ENCODE measurements around the gene CTNNBL1.

The CTNNBL1 gene

DNA sequence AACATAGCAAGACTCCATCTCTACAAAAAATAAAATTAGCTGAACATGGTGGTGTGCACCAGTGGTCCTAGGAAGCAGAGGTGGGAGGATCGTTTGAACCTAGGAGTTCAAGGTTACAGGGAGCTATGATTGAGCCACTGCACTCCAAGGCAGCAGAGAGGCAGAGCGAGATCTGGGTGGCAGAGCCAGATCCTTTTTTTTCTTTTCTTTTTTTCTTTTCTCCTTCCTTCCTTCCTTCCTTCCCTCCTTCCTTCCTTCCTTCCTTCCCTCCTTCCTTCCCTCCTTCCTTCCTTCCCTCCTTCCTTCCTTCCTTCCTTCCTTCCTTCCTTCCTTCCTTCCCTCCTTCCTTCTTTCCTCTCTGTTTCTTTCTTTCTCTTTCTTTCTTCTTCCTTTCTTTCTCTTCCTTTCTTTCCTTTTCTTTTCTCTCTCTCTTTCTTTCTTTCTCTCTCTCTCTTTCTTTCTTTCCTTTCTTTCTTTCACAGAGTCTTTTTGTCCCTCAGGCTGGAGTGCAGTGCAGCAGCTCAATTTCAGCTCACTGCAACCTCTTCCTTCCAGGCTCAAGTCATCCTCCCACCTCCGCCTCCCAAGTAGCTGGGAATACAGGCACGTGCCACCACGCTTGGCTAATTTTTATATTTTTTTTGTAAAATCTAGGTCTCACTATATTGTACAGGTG is 199.9 kb downstream of the CTNNBL1 start:
- Histone ChIP-seq H3K4me1 (ENCODE audit: control insufficient read depth in 1 of 2, insufficient read depth in 2 of 2, low read length in 2 of 2) (peaks cover 0 to 2% of the 10 kb centered on the region in 2 experiments), H3K18ac (ENCODE audit: low read length) (no peak overlapping the region), H4K12ac (ENCODE audit: low read depth, low read length) (no peak overlapping the region), H3K27ac (ENCODE audit: low read depth, low read length) (no peak overlapping the region), H3K79me2 (ENCODE audit: control insufficient read depth, insufficient read depth, low read length, poor library complexity) (no peaks in the 10 kb centered on the region), H4K8ac (ENCODE audit: low read depth, low read length) (no peak overlapping the region), H3K9ac (ENCODE audit: low read length) (no peak overlapping the region), H2BK120ac (ENCODE audit: insufficient read depth, low read length, poor library complexity) (no peak overlapping the region), H2AFZ (ENCODE audit: insufficient read depth, low read length, poor library complexity) (no peak overlapping the region), H3K4me2 (ENCODE audit: low read length) (no peak overlapping the region), H3K79me1 (ENCODE audit: low read length) (no peaks in the 10 kb centered on the region), H3K4ac (ENCODE audit: low read depth, low read length) (no peak overlapping the region), H4K91ac (ENCODE audit: low read depth, low read length) (no peak overlapping the region), H3K23ac (ENCODE audit: low read length) (no peak overlapping the region), H3K9me3 (ENCODE audit: insufficient read depth, low read depth, low read length) (no peaks in the 10 kb centered on the region), H3K14ac (ENCODE audit: low read length) (no peak overlapping the region), H2AK5ac (ENCODE audit: low read length) (no peak overlapping the region), H3K27me3 (ENCODE audit: insufficient read depth, low read length) (no peaks in the 10 kb centered on the region), H3K36me3 (ENCODE audit: control insufficient read depth in 1 of 2, insufficient read depth in 2 of 2, low read length in 2 of 2) (no peaks in the 10 kb centered on the region), H3K4me3 (ENCODE audit: low read depth, low read length) (no peak overlapping the region), H2BK12ac (ENCODE audit: low read length) (no peak overlapping the region), H2BK5ac (ENCODE audit: low read depth, low read length, poor library complexity) (no peak overlapping the region)
- no CpG with 5 or more reads among the region's 5 CpGs for WGBS (ENCODE audit: extremely low coverage, insufficient coverage, insufficient read length)
- DNase-seq: no peak

DNA sequence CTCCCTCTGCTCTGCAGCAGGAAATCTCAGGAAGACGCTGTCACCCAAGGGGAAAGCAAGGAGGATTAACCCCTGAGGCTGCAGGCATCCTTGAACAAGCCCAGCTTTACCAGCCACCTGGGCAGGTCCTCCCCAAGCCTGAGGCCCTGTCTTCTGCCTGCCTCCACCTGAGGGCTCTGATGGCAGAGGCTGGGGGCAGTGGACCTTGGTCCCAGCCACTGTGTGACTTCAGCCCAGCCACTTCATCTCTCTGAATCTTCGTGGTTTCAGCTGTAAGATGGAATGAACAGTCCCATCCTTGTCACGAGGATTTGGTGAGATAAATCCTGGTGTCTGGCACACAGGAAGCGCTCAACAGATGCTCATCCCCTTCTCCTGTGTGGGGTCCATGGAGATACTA is 200.6 kb downstream of the CTNNBL1 start:
- no CpG with 5 or more reads among the region's 4 CpGs for WGBS (ENCODE audit: extremely low coverage, insufficient coverage, insufficient read length)
- no peak overlapping the region for H2BK5ac ChIP-seq (ENCODE audit: low read depth, low read length, poor library complexity)
- H3K4ac ChIP-seq (ENCODE audit: low read depth, low read length): no peak overlapping the region

DNA sequence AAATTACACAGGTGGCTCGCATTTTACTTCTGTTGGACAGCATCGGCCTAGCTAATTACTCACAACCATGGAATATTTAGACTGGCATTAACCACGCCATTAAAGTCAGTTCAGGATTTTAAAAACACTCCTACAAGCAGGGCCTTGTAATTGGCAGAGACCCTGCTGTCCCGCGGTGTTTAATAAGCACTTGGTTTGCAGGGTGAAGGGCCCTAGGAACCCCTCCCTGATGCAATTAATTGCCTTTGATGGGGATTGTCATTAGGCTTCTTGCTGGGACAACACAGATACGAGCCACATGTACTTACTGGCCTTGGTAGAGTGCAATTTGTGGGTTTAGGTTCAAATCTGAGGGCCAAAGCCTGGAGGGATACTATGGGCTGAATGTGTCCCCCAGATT is 201.3 kb downstream of the CTNNBL1 start:
- Histone ChIP-seq H2BK5ac (ENCODE audit: low read depth, low read length, poor library complexity) (no peak overlapping the region), H3K27me3 (ENCODE audit: insufficient read depth, low read length) (no peaks in the 10 kb centered on the region), H3K9me3 (ENCODE audit: insufficient read depth, low read depth, low read length) (no peaks in the 10 kb centered on the region), H2BK12ac (ENCODE audit: low read length) (no peak overlapping the region), H4K91ac (ENCODE audit: low read depth, low read length) (no peak overlapping the region), H3K4me1 (ENCODE audit: control insufficient read depth in 1 of 2, insufficient read depth in 2 of 2, low read length in 2 of 2) (peaks cover 0 to 2% of the 10 kb centered on the region in 2 experiments), H3K18ac (ENCODE audit: low read length) (no peak overlapping the region), H3K14ac (ENCODE audit: low read length) (no peak overlapping the region), H2AK5ac (ENCODE audit: low read length) (no peak overlapping the region), H3K79me1 (ENCODE audit: low read length) (no peaks in the 10 kb centered on the region), H2BK120ac (ENCODE audit: insufficient read depth, low read length, poor library complexity) (no peak overlapping the region), H3K4me3 (ENCODE audit: low read depth, low read length) (no peak overlapping the region), H3K9ac (ENCODE audit: low read length) (no peak overlapping the region), H3K79me2 (ENCODE audit: control insufficient read depth, insufficient read depth, low read length, poor library complexity) (no peaks in the 10 kb centered on the region), H3K36me3 (ENCODE audit: control insufficient read depth in 1 of 2, insufficient read depth in 2 of 2, low read length in 2 of 2) (no peaks in the 10 kb centered on the region), H4K8ac (ENCODE audit: low read depth, low read length) (no peak overlapping the region), H3K4ac (ENCODE audit: low read depth, low read length) (no peak overlapping the region), H3K27ac (ENCODE audit: low read depth, low read length) (no peak overlapping the region), H3K23ac (ENCODE audit: low read length) (no peak overlapping the region), H3K4me2 (ENCODE audit: low read length) (no peak overlapping the region), H2AFZ (ENCODE audit: insufficient read depth, low read length, poor library complexity) (no peak overlapping the region), H4K12ac (ENCODE audit: low read depth, low read length) (no peak overlapping the region)
- WGBS (ENCODE audit: extremely low coverage, insufficient coverage, insufficient read length): no CpG with 5 or more reads among the region's 6 CpGs
- DNase-seq: no peak

More for the DNA sequence above, 200.6 kb downstream of the CTNNBL1 start:
- H4K12ac ChIP-seq (ENCODE audit: low read depth, low read length): no peak overlapping the region
- no peaks in the 10 kb centered on the region for H3K27me3 ChIP-seq (ENCODE audit: insufficient read depth, low read length)
- no peak for DNase-seq
- no peaks in the 10 kb centered on the region for H3K79me1 ChIP-seq (ENCODE audit: low read length)
- H2AK5ac ChIP-seq (ENCODE audit: low read length): no peak overlapping the region
- no peak overlapping the region for H4K8ac ChIP-seq (ENCODE audit: low read depth, low read length)
- H3K36me3 ChIP-seq (ENCODE audit: control insufficient read depth in 1 of 2, insufficient read depth in 2 of 2, low read length in 2 of 2): no peaks in the 10 kb centered on the region
- no peaks in the 10 kb centered on the region for H3K9me3 ChIP-seq (ENCODE audit: insufficient read depth, low read depth, low read length)
- H3K27ac ChIP-seq (ENCODE audit: low read depth, low read length): no peak overlapping the region
- no peak overlapping the region for H3K9ac ChIP-seq (ENCODE audit: low read length)
- H3K4me2 ChIP-seq (ENCODE audit: low read length): no peak overlapping the region
- no peak overlapping the region for H2AFZ ChIP-seq (ENCODE audit: insufficient read depth, low read length, poor library complexity)
- H3K14ac ChIP-seq (ENCODE audit: low read length): no peak overlapping the region
- H4K91ac ChIP-seq (ENCODE audit: low read depth, low read length): no peak overlapping the region
- no peak overlapping the region for H3K18ac ChIP-seq (ENCODE audit: low read length)
- H3K79me2 ChIP-seq (ENCODE audit: control insufficient read depth, insufficient read depth, low read length, poor library complexity): no peaks in the 10 kb centered on the region
- H3K4me1 ChIP-seq (ENCODE audit: control insufficient read depth in 1 of 2, insufficient read depth in 2 of 2, low read length in 2 of 2): peaks cover 0 to 2% of the 10 kb centered on the region in 2 experiments
- no peak overlapping the region for H2BK12ac ChIP-seq (ENCODE audit: low read length)
- H3K23ac ChIP-seq (ENCODE audit: low read length): no peak overlapping the region
- H3K4me3 ChIP-seq (ENCODE audit: low read depth, low read length): no peak overlapping the region
- H2BK120ac ChIP-seq (ENCODE audit: insufficient read depth, low read length, poor library complexity): no peak overlapping the region

DNA sequence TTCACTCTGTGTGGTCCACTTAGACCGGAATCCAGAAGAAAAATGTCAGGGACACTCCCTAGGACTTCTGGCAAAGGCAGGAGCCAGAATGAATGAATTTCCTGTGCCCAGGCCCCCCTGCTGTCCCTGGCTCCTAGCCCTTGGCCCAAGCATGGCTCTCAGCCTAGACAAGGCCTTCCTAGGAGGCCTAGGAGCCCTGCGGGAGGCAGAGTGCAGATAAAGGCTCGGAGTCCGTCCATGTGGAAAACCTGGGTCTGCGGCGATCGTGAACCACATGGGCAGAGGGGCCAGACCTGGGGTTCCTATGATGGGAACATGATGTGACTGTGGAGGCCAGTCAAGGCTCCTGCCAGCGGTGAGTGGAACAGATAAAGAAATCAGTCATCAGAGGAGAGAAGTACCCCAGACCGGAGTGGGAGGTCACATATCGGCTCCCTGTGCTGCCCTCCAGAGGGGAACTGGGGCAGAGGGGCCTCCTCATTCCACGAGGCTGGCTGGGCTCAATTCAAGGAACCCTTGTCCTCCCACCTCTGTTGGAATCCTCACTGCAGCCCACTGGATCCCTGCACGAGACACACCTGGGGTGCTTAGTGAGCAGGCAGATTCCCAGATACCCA is 203.2 kb downstream of the CTNNBL1 start:
- Histone ChIP-seq H3K79me1 (ENCODE audit: low read length) (no peaks in the 10 kb centered on the region), H3K4ac (ENCODE audit: low read depth, low read length) (no peak overlapping the region), H3K27me3 (ENCODE audit: insufficient read depth, low read length) (no peaks in the 10 kb centered on the region), H2BK120ac (ENCODE audit: insufficient read depth, low read length, poor library complexity) (no peak overlapping the region), H2AK5ac (ENCODE audit: low read length) (no peak overlapping the region), H3K9me3 (ENCODE audit: insufficient read depth, low read depth, low read length) (no peaks in the 10 kb centered on the region), H3K9ac (ENCODE audit: low read length) (no peak overlapping the region), H3K27ac (ENCODE audit: low read depth, low read length) (no peak overlapping the region), H2BK12ac (ENCODE audit: low read length) (peak overlapping the region; percentile 13), H3K18ac (ENCODE audit: low read length) (no peak overlapping the region), H3K79me2 (ENCODE audit: control insufficient read depth, insufficient read depth, low read length, poor library complexity) (no peaks in the 10 kb centered on the region), H3K23ac (ENCODE audit: low read length) (no peak overlapping the region), H2BK5ac (ENCODE audit: low read depth, low read length, poor library complexity) (no peak overlapping the region), H4K8ac (ENCODE audit: low read depth, low read length) (no peak overlapping the region), H2AFZ (ENCODE audit: insufficient read depth, low read length, poor library complexity) (no peak overlapping the region), H3K4me2 (ENCODE audit: low read length) (no peak overlapping the region), H3K4me1 (ENCODE audit: control insufficient read depth in 1 of 2, insufficient read depth in 2 of 2, low read length in 2 of 2) (peaks cover 0 to 3% of the 10 kb centered on the region in 2 experiments), H3K4me3 (ENCODE audit: low read depth, low read length) (no peak overlapping the region), H4K12ac (ENCODE audit: low read depth, low read length) (no peak overlapping the region), H3K36me3 (ENCODE audit: control insufficient read depth in 1 of 2, insufficient read depth in 2 of 2, low read length in 2 of 2) (no peaks in the 10 kb centered on the region), H4K91ac (ENCODE audit: low read depth, low read length) (no peak overlapping the region), H3K14ac (ENCODE audit: low read length) (no peak overlapping the region)
- no peak for DNase-seq
- WGBS (ENCODE audit: extremely low coverage, insufficient coverage, insufficient read length): no CpG with 5 or more reads among the region's 12 CpGs
